GM19452 (cell line): Measurements from ENCODE around the gene TSLP.

Experiments
- ATAC-seq: cut with Tn5 transposase; IDR thresholded peaks from one replicate; pipeline ENCODE4 v1.9.1; 2021; ENCODE audit not compliant: unreplicated experiment

The TSLP gene

DNA sequence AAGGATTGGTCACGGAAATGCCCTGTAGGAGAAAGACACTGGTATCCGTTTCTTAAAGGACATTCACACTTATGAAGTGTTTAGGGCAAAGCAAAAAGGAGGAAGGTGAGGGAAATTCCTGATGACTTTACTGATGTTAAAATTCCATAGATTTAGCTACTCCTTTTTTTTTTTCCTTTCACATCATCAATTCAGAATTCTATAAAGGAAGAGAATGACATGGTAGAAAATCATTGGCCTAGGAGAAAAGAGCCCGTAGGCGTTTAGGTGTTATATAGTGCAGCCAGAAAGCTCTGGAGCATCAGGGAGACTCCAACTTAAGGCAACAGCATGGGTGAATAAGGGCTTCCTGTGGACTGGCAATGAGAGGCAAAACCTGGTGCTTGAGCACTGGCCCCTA is at the start of gene TSLP:
Gene TSLP (plus strand): TSS at position 301 of the 400 bp plus-strand sequence. CDS start 178 bp downstream, outside the sequence.
- ATAC-seq, result no peak

DNA sequence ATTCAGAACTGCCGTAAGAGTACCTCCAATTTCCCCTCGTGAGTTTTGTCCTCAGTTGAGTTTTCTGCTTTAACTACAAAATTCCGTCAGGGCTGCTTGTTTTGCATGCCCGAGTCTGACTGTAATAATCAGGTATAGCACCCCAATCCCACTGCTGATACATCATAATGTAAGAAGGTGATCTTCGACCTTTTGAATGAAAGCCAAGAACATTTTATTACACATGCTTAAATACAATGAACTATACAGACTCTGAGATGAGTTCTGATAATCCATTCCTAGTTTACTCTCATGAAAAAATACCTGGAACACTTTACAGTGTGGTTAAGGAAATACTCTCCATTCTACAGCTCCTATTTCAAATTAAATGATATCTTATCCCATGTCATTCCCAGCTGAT is 49.2 kb upstream of the TSLP start:
- no peak for ATAC-seq

DNA sequence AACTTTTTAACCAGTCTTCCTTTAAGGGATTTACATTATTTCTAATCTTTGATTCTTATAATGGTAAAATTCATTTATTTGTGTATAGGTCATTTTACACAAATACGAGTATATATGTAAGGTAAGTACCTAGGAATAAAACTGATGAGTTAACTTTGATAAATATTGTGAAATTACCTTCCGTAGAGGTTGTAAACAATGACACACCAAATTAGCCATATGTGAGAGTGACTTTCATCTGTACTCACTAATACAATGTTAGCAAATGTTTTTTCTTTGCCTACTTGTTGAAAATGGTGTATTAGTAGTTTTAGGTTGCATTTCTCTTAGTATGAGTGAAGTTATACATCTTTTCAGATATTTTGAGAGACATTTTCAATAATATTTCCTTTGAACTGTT is 42.6 kb upstream of the TSLP start:
- no peak for ATAC-seq

DNA sequence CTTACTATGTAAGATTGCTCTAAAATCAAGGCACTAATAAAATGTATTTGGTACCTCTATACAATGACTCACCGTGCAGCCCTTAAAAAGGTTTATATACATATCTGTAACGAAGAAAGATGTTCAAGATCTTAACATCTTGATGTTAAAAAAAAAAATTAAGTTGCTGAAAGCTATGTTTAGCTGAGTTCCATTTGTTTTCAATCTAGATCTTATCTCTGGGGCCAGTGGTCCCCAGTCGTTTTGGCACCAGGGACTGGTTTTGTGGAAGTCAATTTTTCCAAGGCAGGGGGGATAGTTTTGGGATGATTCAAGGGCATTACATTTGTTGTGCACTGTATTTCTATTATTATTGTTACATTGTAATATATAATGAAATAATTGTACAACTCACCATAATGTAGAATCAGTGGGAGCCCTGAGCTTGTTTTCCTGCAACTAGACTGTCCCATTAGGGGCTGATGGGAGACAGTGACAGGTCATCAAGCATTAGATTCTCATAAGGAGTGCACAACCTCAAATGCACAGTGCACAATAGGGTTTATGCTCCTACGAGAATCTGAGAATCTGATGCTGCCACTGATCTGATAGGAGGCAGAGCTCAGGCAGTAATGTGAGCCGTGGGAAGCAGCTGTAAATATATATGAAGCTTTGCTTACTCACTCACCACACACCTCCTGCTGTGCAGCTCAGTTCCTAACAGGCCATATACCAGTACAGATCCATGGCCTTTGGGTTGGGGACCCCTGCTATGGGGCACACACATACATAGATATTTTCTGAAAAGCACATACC is 27.6 kb upstream of the TSLP start:
- ATAC-seq, result no peak

DNA sequence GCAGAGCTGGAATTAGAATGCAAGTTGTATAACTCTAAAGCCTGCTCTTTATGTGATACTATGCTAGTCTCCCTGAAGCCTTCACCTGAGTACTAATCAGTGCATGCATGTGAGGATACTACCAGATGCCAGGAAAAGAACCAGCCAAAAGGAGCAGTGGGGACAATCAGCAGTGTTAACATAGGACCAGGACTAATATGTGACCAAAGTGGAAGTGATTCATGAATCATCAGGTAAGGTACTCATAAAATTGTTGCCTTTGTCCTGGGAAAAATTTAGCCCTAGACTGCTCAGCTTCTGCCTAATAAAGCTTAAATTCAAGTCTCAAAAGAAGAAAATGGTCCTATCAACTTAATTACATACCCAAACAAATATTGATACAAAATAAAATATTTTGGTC is 13.4 kb upstream of the TSLP start:
- ATAC-seq, result no peak

DNA sequence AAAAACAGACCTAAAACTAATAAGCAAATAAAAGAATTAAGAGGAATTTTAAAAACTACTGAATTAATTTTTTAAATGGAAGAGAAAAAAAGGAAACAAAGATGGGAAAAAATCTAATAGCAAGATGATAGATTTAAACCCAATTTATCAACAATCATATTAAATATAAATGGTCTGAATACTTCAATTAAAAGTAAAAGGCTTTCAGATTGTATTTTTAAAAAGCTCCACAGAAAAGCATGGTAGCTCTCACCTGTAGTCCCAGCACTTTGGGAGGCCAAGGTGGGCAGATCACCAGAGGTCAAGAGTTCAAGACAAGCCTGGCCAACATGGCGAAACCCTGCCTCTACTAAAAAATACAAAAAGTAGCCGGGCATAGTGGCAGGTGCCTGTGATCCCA is 11.3 kb upstream of the TSLP start:
- ATAC-seq, result no peak

DNA sequence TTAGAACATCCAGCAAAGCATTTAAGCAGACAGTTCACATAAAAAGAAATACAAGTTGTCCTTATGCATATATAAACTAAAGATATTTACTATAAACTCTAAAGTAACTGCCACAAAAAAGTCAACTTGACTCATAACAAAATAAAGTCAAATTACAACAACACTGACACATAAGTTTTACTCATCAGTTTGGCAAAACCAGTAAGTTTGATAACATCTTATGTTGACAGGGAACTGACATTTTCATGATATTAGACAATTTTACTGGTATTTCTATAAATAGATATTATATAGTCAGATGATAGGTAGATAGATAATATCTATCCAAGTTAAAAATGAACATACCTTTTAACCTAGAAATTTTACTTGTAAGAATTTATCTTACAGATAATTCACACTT is 9.9 kb upstream of the TSLP start:
- ATAC-seq, result no peak

DNA sequence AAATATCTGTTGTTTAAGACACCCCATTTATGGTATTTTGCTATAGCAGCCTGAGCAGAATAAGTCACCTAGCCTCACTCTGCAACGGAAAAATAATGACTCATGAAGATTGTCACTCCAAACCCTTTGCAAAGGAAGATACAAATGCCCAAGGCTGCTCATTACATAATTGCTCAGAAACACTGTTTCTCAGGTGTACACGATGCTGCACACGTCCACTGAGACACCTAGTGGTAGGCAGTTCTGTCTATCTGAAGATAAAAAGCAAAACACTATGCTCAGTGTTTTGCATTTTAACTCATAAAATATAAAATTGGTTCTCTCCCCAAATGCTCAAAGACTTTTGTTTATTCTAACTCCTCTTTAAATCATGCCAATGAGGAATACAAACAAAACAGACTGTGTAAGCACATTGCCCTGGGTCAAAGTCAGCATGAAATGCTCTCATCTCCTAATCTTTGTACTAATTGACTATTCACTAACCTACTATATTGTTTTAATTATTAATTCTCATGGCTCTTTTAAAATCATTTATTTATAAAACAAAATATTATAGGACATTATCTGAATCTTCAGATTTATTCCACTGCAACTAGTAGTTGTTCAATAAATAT is 7.7 kb upstream of the TSLP start:
- peak; percentile 71 for ATAC-seq

DNA sequence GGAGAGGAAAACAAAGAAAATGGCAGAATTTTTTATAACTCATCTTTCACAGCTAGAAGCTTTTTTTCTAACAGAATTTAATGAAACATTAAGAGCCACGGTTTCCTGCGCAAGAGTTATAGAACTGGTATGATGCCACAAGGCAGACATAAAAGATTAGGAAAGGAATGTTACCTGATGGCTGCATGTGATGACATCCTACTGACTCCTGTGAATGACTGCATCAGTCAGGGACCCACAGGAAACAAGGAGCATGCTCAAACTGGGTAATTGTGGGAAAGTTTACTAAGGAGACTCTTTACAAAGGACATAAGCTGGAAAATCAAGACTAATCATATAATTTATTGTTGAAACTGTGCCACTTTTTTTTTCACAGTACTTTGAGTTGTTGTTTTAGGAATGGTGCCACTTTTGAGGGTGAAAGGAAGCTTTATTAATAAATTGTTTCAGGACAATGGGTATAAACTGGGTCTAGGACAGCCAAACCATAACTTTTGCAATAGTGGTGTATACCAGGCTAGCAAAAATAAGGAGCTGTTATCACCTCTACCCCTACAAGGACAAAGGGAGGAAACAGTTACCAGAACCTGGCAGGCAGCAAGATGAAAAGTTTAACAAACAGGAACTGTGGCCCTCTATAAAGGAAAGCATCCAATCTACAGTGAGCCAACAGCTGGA is 5.1 kb upstream of the TSLP start:
- ATAC-seq, result no peak

DNA sequence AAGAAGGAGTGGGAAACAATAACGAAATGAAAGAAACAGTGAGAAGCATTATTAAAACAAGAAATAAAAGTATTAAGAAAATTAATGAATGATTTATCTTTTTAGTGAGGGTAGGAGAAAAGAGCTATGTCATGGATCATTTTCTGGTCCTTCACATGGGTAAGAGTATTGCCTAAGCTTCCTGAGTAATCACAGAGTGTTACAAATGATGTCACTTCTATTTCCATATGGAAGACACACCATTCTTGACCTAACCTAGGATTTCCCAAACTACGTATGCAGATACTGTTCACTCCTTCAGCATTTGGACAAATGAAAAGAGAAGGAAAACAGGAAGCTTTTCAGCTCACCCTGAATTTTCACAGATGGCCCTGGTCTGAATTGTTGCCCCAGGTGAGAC is 3.3 kb upstream of the TSLP start:
- ATAC-seq, result no peak

DNA sequence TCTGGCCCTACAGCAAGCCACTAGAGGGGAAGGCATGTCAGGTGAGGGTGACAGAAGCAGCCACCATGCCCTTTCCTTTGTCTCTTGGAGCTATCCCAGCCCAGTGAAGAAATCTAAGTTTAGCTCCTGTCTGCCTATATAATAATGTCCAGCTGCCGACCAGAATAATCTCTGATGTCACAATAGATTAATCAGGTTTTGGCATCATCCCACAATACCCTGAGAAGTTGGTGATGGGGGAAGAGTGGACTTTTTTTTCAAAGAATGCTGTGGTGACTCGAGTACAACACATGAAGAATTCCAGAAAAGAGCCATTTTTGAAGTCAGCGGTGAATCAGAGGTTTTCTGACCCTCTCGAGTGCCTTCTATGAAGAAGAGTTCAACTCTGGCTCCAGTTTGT is 1.7 kb upstream of the TSLP start:
- no peak for ATAC-seq

DNA sequence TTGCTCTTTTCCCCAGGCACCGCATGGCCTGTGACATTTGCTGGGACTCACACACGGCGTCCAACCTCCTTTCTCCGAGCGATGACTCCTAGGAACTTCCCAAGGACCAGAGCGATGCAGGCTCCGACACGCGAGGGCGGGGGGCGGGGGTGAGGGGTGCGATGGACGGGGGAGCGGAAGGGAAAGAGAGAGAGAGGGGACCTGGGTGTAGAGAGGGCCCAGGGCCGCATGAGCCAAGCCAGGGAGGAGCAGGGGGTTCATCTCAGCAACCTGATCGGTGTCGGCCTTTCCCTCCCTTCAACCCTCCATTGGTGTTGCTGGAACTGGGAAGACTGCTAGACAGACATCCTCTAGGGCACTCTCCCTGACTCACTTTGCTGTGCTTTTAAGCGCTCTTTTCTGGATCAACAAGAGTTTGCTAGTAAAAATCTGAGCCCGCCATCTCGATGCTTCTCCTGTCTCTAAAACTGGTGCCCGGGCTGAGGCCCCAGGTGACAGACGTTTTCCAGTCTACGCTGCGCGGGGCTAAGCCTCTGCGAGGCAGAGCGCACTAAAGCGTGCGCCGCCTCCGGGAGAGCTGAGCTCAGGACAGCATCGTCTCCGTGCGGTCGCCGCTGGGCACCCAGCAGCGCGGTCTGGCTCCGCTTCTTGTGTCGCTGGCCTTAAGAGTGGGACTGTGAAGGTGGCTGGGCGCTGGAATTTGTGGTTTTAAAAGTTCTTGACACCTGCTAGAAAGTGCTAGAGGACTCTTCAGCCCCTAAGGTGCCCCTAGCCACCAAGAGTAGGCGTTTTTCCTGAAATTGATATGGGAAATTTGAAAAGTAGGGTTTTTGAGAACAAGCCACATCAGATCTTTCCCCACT is 1.0 kb upstream of the TSLP start:
- no peak for ATAC-seq

DNA sequence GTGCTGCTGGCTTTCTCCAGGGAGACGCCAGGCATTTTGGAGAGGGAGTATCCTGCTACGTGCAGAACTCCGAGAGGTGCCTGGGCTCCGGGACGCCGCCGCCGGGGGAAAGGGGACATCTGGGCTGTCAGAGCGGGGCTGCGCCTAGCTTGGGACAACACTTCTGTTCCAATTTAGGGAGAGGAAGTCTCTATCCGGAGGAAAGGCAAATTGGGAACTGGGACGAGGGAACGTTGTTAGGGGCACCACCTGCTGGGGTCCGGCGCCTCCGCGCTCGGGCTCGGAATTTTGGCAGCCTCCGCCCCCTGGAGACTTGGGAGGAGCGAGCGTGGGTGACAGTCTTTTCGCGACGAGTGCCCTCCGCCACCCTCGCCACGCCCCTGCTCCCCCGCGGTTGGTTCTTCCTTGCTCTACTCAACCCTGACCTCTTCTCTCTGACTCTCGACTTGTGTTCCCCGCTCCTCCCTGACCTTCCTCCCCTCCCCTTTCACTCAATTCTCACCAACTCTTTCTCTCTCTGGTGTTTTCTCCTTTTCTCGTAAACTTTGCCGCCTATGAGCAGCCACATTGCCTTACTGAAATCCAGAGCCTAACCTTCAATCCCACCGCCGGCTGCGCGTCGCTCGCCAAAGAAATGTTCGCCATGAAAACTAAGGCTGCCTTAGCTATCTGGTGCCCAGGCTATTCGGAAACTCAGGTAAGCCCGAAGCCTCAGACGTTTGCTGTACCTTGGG is 1.6 kb downstream of the TSLP start:
- ATAC-seq, result peak; percentile 53

DNA sequence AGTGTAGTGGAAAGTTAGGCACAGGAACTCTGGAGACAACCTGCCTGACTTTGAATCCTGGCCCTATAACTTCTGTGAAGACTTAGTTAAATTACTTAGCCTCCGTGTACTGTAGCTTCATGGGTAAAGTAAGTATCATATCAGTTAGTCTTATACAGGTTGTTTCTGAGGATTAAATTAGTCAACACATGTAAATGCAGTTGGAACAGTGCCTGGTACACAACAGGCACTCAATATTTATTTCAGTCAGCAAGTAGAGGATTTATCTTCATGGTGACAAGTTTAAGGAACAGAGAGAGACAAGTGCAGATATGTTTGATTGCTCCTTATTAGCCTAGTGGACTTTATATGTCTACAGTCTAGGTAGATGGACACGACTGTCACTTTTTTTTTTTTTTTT is 2.7 kb downstream of the TSLP start:
- no peak for ATAC-seq

DNA sequence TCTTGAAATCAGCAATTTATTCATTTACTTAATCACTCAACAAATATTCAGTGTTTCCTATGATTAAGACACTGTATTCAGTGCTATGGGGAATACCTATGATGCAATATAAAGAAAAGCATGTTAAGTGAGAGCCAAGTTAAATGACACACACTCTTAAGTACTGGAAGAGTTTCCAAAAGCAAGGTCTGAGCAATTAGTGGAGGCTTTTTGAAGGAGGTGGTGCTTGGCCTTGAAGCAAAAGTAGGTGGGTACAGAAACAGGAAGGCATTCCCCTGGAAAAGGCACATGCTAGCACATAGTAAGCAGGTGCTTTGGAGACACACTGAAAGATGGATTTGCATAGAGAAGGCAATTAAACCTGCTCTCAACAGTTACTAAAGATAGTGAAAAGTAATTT is 4.0 kb downstream of the TSLP start:
- no peak for ATAC-seq

DNA sequence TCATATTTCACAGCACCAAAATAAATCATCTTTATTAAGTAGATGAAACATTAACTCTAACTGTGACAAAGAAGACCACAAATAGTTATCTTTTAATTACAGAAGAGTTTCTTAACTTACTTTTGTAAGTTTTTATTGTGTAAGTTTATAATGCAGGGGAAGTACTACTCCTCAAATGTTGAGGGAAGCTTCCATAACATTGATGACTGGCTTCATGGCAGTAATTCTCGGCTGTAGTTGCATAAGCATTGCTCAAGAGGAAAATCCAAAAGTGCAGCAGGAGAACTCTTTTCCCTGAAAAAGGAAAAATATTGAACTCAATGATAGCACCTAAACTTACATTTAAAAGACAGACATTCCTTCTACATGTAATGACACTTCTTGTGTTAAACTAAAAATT is 4.6 kb downstream of the TSLP start:
- ATAC-seq, result no peak

DNA sequence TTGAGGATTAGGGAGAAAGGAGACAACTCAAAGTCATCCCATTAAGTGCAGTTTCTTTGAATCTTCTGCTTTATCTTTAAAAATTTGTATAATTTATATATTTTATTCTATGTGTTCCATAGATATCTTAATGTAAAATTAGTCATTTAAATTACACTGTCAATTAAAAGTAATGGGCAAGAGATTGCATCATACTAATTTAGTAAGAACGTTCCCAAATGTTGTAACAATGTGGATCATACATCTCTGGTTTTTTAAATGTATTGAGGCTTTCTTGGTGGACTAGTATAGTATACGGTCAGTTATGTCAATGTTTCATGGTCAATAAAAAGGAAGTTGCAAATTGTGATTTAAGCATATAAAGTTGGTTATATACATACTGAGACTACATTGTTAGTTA is 6.2 kb downstream of the TSLP start:
- no peak for ATAC-seq

DNA sequence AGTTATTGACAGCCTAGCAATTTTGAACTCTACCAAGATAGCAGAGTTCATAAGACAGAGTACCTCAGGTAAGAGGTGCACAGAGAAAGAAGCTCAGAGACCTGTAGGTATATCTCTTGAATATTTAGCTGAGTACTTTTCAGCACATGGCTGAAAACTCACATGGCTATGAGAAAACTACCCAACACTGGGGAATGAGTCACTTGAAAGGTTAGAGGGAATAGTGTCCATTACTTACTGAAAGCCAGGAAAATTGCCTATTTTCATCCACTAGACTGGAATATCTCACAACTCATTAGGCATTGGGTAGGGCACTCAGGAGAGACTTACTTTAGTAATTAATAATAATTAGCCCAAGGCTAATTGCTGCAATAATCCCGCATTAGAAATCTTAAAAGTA is 8.3 kb downstream of the TSLP start:
- no peak for ATAC-seq

DNA sequence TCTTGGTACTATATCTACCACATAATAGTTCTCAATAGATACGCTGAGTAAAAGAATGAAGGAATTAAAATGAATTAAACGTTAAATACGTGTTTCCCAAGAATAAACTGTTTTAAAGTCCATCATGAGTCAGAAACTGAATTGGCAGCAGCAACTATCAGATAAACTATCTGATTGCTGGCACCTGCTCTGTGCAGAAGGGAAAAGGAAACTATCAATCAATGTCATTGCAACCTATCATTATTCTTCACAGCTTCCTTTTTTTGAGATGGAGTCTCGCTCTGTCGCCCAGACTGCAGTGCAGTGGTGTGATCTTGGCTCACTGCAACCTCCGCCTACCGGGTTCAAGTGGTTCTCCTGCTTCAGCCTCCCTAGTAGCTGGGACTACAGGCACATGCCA is 11.8 kb downstream of the TSLP start:
- ATAC-seq, result no peak

DNA sequence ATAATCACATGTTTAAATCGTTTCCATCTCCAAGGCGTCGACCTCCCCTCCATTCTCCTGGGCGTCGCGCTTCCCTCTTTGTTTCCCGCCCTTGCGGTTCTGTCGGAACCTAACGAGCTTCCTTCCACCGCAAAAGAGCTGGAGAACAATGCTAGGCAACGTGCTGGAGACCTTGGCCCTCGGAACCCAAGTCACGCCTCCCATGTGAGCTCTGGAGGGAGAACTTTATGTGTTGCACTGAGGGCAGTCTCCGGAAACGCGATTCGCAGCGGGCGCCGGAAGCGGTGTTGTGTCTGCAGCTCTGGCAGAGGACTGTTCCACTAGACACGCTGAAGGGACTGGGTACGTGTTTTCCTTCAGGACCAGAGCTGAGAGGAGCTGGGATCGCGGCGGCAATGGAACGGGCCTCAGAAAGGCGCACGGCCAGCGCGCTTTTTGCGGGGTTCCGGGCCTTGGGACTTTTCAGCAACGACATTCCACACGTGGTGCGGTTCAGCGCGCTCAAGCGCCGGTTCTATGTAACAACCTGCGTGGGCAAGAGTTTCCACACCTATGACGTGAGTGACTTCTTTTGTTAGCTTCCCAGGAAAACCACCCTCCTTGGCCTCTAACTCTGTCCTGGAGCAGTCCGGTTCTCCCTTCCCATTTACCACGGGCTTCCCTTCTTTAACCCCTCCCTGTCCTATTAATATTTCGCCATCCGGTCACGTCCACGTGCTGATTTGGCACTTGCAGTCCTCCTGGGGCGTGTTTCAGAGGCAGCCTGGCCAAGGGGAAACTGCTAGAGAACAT is 20.7 kb downstream of the TSLP start, which contains the start of gene WDR36:
Gene WDR36 (plus strand): TSS at position 287 of the 792 bp plus-strand sequence. CDS start 109 bp downstream, at position 396.
- peak; percentile 96 for ATAC-seq
